Hepatocyte (in vitro differentiated cells): ENCODE data around the gene IQCM. TPM values are rescaled to one million over a fixed set of nuclear protein-coding genes. Genes with fewer than 3 reads are reported as not detected.

ENCODE experiments used
- DNase-seq: peaks from one replicate; pipeline ENCODE4 v3.0.0-alpha.2; 2016; ENCODE audit warnings: low spot score
- H2AFZ ChIP-seq: fragments of 200-600 bp; sonication (generic); 2 replicates; pipeline ENCODE4 v1.6.0; 2016; ENCODE audit warnings: antibody characterized with exemption, mild to moderate bottlenecking
- H3K27ac ChIP-seq: fragments of 200-600 bp; sonication (generic); 2 replicates; pipeline ENCODE4 v1.5.1; 2016; ENCODE audit warnings: mild to moderate bottlenecking
- H3K27me3 ChIP-seq: fragments of 200-600 bp; sonication (generic); 2 replicates; pipeline ENCODE4 v1.6.1; 2016
- H3K36me3 ChIP-seq: fragments of 200-600 bp; sonication (generic); replicated peaks from 2 replicates; pipeline ENCODE4 v1.5.1; 2016; ENCODE audit warnings: low read depth; ENCODE audit not compliant: insufficient read depth
- H3K4me1 ChIP-seq: fragments of 200-600 bp; sonication (generic); 2 replicates; pipeline ENCODE4 v1.5.1; 2016; ENCODE audit warnings: mild to moderate bottlenecking, moderate library complexity; ENCODE audit not compliant: insufficient read depth
- H3K4me2 ChIP-seq: fragments of 200-600 bp; sonication (generic); 2 replicates; pipeline ENCODE4 v1.6.0; 2016
- H3K4me3 ChIP-seq: fragments of 200-600 bp; sonication (generic); 2 replicates; pipeline ENCODE4 v1.5.1; 2016; ENCODE audit warnings: mild to moderate bottlenecking
- H3K79me2 ChIP-seq: fragments of 200-600 bp; sonication (generic); 2 replicates; pipeline ENCODE4 v1.6.0; 2017; ENCODE audit warnings: mild to moderate bottlenecking
- H3K9me2 ChIP-seq: fragments of 200-600 bp; sonication (generic); replicated peaks from 2 replicates; pipeline ENCODE4 v1.6.0; 2017; ENCODE audit warnings: mild to moderate bottlenecking; ENCODE audit not compliant: insufficient read depth
- H3K9me3 ChIP-seq: fragments of 200-600 bp; sonication (generic); 2 replicates; pipeline ENCODE4 v1.5.1; 2016; ENCODE audit warnings: low read depth, mild to moderate bottlenecking
- H4K20me1 ChIP-seq: fragments of 200-600 bp; sonication (generic); 2 replicates; pipeline ENCODE4 v1.6.0; 2016; ENCODE audit warnings: mild to moderate bottlenecking; ENCODE audit not compliant: insufficient read depth, poor library complexity, severe bottlenecking
- CTCF ChIP-seq: fragments of 200-600 bp; sonication (generic); IDR thresholded peaks from 2 replicates; pipeline ENCODE4 v1.5.1; 2016; ENCODE audit warnings: antibody characterized with exemption, mild to moderate bottlenecking; ENCODE audit not compliant: poor library complexity
- EZH2 ChIP-seq: fragments of 200-600 bp; sonication (generic); IDR thresholded peaks from 2 replicates; pipeline ENCODE4 v1.6.1; 2016; ENCODE audit warnings: antibody characterized with exemption, mild to moderate bottlenecking, borderline replicate concordance
- EZH2phosphoT487 ChIP-seq: fragments of 200-600 bp; sonication (generic); IDR thresholded peaks from one replicate; pipeline ENCODE4 v1.6.1; 2018; ENCODE audit warnings: antibody characterized with exemption, mild to moderate bottlenecking, low read depth, moderate library complexity; ENCODE audit not compliant: unreplicated experiment, severe bottlenecking
- WGBS: methylation state at CpG from one replicate; pipeline ENCODE4 v1.1.6; 2016; ENCODE audit warnings: low lambda C conversion rate; ENCODE audit errors: missing lambda C conversion rate; 5-methylcytosine and 5-hydroxymethylcytosine counted together
- polyA plus RNA-seq: library from polyadenylated mRNA; unstranded; fragments of >200 nt; fragmentation: Nextera tagmentation; extraction: Ambion mirVana; gene quantifications from 2 replicates; pipeline ENCODE4 v1.2.1, GENCODE V29; 2016
- total RNA-seq: library from RNA; depleted of rRNA; stranded (reverse); fragments of >200 nt; gene quantifications from 2 replicates; pipeline ENCODE4 v1.2.3, GENCODE V29; 2014

The IQCM gene
- total and polyA plus RNA-seq, 2 experiments from 2014 or later = 0.06 to 1.5 TPM

GRCh38 chr4:149838036-149838435 lies 22.4 kb upstream of the IQCM start:
- Histone ChIP-seq H3K9me2 (no peaks in the 10 kb centered on the region), H3K27me3 (no peaks in the 10 kb centered on the region), H3K36me3 (no peaks in the 10 kb centered on the region), H3K4me3 (no peak overlapping the region), H3K79me2 (no peaks in the 10 kb centered on the region), H2AFZ (no peak overlapping the region), H3K4me1 (no peaks in the 10 kb centered on the region), H3K4me2 (no peak overlapping the region), H4K20me1 (no peaks in the 10 kb centered on the region), H3K9me3 (no peaks in the 10 kb centered on the region), H3K27ac (no peak overlapping the region)
- WGBS = 97% methylated on average over 1 of the region's 1 CpG
- no peak for DNase-seq
- TF ChIP-seq EZH2phosphoT487 = no peak
- no peak for TF ChIP-seq CTCF
- no peak for TF ChIP-seq EZH2

GRCh38 chr4:149836546-149836945 lies 20.9 kb upstream of the IQCM start:
- TF ChIP-seq CTCF = no peak
- TF ChIP-seq EZH2phosphoT487 = no peak
- TF ChIP-seq EZH2 = no peak
- Histone ChIP-seq H3K4me2 (no peak overlapping the region), H3K27ac (no peak overlapping the region), H4K20me1 (no peaks in the 10 kb centered on the region), H3K4me1 (no peaks in the 10 kb centered on the region), H3K36me3 (no peaks in the 10 kb centered on the region), H3K4me3 (no peak overlapping the region), H3K79me2 (no peaks in the 10 kb centered on the region), H2AFZ (no peak overlapping the region), H3K9me3 (no peaks in the 10 kb centered on the region), H3K27me3 (no peaks in the 10 kb centered on the region), H3K9me2 (no peaks in the 10 kb centered on the region)
- no peak for DNase-seq
- 87% methylated on average over 3 of the region's 3 CpGs for WGBS

- no peaks in the 10 kb centered on the region for H3K9me2 ChIP-seq
- no peak overlapping the region for H3K4me2 ChIP-seq
- H3K36me3 ChIP-seq = no peaks in the 10 kb centered on the region
- no peak for DNase-seq
- H3K27me3 ChIP-seq = no peaks in the 10 kb centered on the region
- H3K9me3 ChIP-seq = no peaks in the 10 kb centered on the region
- TF ChIP-seq EZH2 (no peak), CTCF (no peak), EZH2phosphoT487 (no peak)
- no peaks in the 10 kb centered on the region for H3K79me2 ChIP-seq
- H2AFZ ChIP-seq = no peak overlapping the region
- no peak overlapping the region for H3K27ac ChIP-seq
- H4K20me1 ChIP-seq = no peaks in the 10 kb centered on the region
- WGBS = 85% methylated on average over 5 of the region's 15 CpGs
- no peaks in the 10 kb centered on the region for H3K4me1 ChIP-seq
- H3K4me3 ChIP-seq = no peak overlapping the region
Observed at GRCh38 chr4:149835280-149835679, 19.6 kb upstream of the IQCM start.

DNA sequence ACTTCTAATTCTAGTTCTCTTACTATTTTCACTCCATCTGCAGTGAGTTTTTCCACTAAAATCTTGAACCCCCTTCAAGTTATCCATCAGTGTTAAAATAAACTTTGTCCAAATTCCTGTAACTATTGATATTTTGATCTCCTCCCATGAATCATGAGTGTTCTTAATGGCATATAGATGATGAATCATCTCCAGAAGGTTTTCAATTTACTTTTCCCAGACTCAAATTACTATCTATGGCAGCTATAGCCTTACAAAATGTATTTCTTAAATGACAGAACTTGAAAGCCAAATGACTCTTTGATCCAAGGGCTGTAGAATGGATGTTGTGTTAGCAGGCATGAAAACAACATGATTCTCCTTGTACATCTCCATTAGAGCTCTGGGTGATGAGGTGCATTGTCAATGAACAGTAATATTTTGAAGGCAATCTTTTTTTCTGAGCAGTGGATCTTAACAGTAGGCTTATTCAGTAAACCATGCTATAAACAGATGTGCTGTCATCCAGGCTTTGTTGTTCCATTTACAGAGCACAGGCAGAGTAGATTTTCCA lies 16.1 kb upstream of the IQCM start:
- Histone ChIP-seq H3K9me3 (no peaks in the 10 kb centered on the region), H3K36me3 (no peaks in the 10 kb centered on the region), H3K27me3 (no peaks in the 10 kb centered on the region), H3K4me1 (no peaks in the 10 kb centered on the region), H3K9me2 (no peaks in the 10 kb centered on the region), H2AFZ (no peak overlapping the region), H3K79me2 (no peaks in the 10 kb centered on the region), H4K20me1 (no peaks in the 10 kb centered on the region), H3K27ac (no peak overlapping the region), H3K4me2 (no peak overlapping the region), H3K4me3 (no peak overlapping the region)
- no peak for DNase-seq
- TF ChIP-seq CTCF (no peak), EZH2phosphoT487 (no peak), EZH2 (no peak)
